Liver (tissue), 9 donors: ENCODE results near the gene FBF1. TPM values are rescaled to one million over a fixed set of nuclear protein-coding genes. Genes with fewer than 3 reads are reported as not detected.

Source experiments
- DNase-seq: peaks from one replicate; pipeline ENCODE4 v3.0.0-alpha.2; 2017; ENCODE audit warnings: low spot score
- H3K27ac ChIP-seq, 2 donors: one replicate each; pipeline ENCODE4 v1.7.0; 2013; ENCODE audit warnings: inconsistent platforms in 2 of 2, low read length in 2 of 2, control low read depth in 1 of 2, low read depth in 1 of 2, mild to moderate bottlenecking in 1 of 2
- H3K27me3 ChIP-seq, 4 donors: one replicate each; pipeline versions ENCODE4 v1.6.1 to v1.7.0; 2013; ENCODE audit warnings: low read length in 3 of 4, inconsistent platforms in 1 of 4, mild to moderate bottlenecking in 1 of 4, moderate library complexity in 1 of 4; ENCODE audit not compliant: control insufficient read depth in 4 of 4, insufficient read depth in 4 of 4
- H3K36me3 ChIP-seq, 4 donors: one replicate each; pipeline versions ENCODE4 v1.6.1 to v1.7.0; 2013; ENCODE audit warnings: low read length in 3 of 4, mild to moderate bottlenecking in 3 of 4, low read depth in 1 of 4, moderate library complexity in 1 of 4; ENCODE audit not compliant: control insufficient read depth in 4 of 4, insufficient read depth in 3 of 4
- H3K4me1 ChIP-seq, 4 donors: one replicate each; pipeline versions ENCODE4 v1.6.1 to v1.7.0; 2013; ENCODE audit warnings: low read length in 3 of 4, mild to moderate bottlenecking in 3 of 4, moderate library complexity in 1 of 4; ENCODE audit not compliant: control insufficient read depth in 4 of 4, insufficient read depth in 4 of 4
- H3K4me3 ChIP-seq, 3 donors: one replicate each; pipeline versions ENCODE4 v1.6.1 to v1.7.0; 2013; ENCODE audit warnings: low read length in 3 of 3, control low read depth in 1 of 3, low read depth in 1 of 3, mild to moderate bottlenecking in 1 of 3
- H3K9ac ChIP-seq, 2 donors: one replicate each; pipeline ENCODE4 v1.7.0; 2013; ENCODE audit warnings: low read length in 2 of 2, mild to moderate bottlenecking in 2 of 2, moderate library complexity in 2 of 2, control low read depth in 1 of 2, low read depth in 1 of 2
- H3K9me3 ChIP-seq, 4 donors: one replicate each; pipeline versions ENCODE4 v1.6.1 to v1.7.0; 2013; ENCODE audit warnings: low read length in 3 of 4; ENCODE audit not compliant: control insufficient read depth in 4 of 4
- ATF3 ChIP-seq: IDR thresholded peaks from 2 replicates; pipeline ENCODE4 v1.6.1; 2016; ENCODE audit warnings: antibody characterized with exemption
- EGR1 ChIP-seq, 2 donors: IDR thresholded peaks; 2 replicates each; pipeline ENCODE4 v1.6.1; 2016 to 2018; ENCODE audit warnings: antibody characterized with exemption in 2 of 2, low read depth in 2 of 2
- FOXA1 ChIP-seq: IDR thresholded peaks from 2 replicates; pipeline ENCODE4 v1.6.1; 2016; ENCODE audit warnings: antibody characterized with exemption
- GABPA ChIP-seq, 2 donors: IDR thresholded peaks in 1 of 2; conservative IDR thresholded peaks in 1 of 2; 2 replicates each; pipeline ENCODE4 v1.6.1; 2016; ENCODE audit warnings: antibody characterized with exemption in 2 of 2, mild to moderate bottlenecking in 1 of 2, moderate library complexity in 1 of 2
- HNF4A ChIP-seq, 2 donors: conservative IDR thresholded peaks; 2 replicates each; pipeline ENCODE4 v1.6.1; 2016; ENCODE audit warnings: antibody characterized with exemption in 2 of 2, mild to moderate bottlenecking in 2 of 2
- HNF4G ChIP-seq: IDR thresholded peaks from 2 replicates; pipeline ENCODE4 v1.6.1; 2016; ENCODE audit warnings: antibody characterized with exemption
- MAX ChIP-seq: IDR thresholded peaks from 2 replicates; pipeline ENCODE4 v1.6.1; 2016; ENCODE audit warnings: antibody characterized with exemption
- NR2F2 ChIP-seq: IDR thresholded peaks from 2 replicates; pipeline ENCODE4 v1.6.1; 2016; ENCODE audit warnings: antibody characterized with exemption
- RAD21 ChIP-seq, 2 donors: IDR thresholded peaks; 2 replicates each; pipeline ENCODE4 v1.6.1; 2016; ENCODE audit warnings: antibody characterized with exemption in 2 of 2, mild to moderate bottlenecking in 2 of 2
- REST ChIP-seq: IDR thresholded peaks from 2 replicates; pipeline ENCODE4 v1.6.1; 2016; ENCODE audit warnings: antibody characterized with exemption, mild to moderate bottlenecking
- RXRA ChIP-seq, 2 donors: IDR thresholded peaks; 2 replicates each; pipeline ENCODE4 v1.6.1; 2017 to 2018; ENCODE audit warnings: antibody characterized with exemption in 2 of 2, mild to moderate bottlenecking in 1 of 2
- SP1 ChIP-seq: IDR thresholded peaks from 2 replicates; pipeline ENCODE4 v1.6.1; 2018; ENCODE audit warnings: antibody characterized with exemption, mild to moderate bottlenecking
- YY1 ChIP-seq: IDR thresholded peaks from 2 replicates; pipeline ENCODE4 v1.6.1; 2016; ENCODE audit warnings: antibody characterized with exemption, mild to moderate bottlenecking
- WGBS: extraction: QIAGEN DNeasy Blood & Tissue Kit; methylation state at CpG from one replicate; pipeline ENCODE4 v1.1.7; 2013; 5-methylcytosine and 5-hydroxymethylcytosine counted together
- polyA plus RNA-seq, 2 donors: library from polyadenylated mRNA; stranded (reverse) in 1 of 2; unstranded in 1 of 2; fragments of 200-250 nt in 1 of 2; fragments of >200 nt in 1 of 2; fragmentation: Nextera tagmentation in 1 of 2; extraction: Ambion mirVana in 1 of 2; gene quantifications; one replicate each; pipeline versions ENCODE4 v1.2.1 to v1.2.3, GENCODE V29; 2013 to 2015
- total RNA-seq, 2 donors: library from RNA; depleted of rRNA; stranded (reverse); fragments of >200 nt; gene quantifications; one replicate each; pipeline ENCODE4 v1.2.3, GENCODE V29; 2014
- TF ChIP-seq, protein P1 (sequence below): IDR thresholded peaks from 2 replicates; pipeline ENCODE4 v1.6.1; 2016; ENCODE audit warnings: antibody characterized with exemption
- TF ChIP-seq, protein P2 (sequence below): fragments of 150-350 bp; IDR thresholded peaks from 2 replicates; pipeline ENCODE4 v1.5.1; 2017; ENCODE audit warnings: improper control_type of control experiment, low read depth, low read length; ENCODE audit not compliant: missing input control
- donor health status: healthy.
- donor health status: healthy.
- donor health status: healthy.
- donor health status: healthy.
- donor health status: healthy.

FBF1 gene
- total and polyA plus RNA-seq, 4 donors = 0.39 to 5.6 (median 1.7) TPM

DNA sequence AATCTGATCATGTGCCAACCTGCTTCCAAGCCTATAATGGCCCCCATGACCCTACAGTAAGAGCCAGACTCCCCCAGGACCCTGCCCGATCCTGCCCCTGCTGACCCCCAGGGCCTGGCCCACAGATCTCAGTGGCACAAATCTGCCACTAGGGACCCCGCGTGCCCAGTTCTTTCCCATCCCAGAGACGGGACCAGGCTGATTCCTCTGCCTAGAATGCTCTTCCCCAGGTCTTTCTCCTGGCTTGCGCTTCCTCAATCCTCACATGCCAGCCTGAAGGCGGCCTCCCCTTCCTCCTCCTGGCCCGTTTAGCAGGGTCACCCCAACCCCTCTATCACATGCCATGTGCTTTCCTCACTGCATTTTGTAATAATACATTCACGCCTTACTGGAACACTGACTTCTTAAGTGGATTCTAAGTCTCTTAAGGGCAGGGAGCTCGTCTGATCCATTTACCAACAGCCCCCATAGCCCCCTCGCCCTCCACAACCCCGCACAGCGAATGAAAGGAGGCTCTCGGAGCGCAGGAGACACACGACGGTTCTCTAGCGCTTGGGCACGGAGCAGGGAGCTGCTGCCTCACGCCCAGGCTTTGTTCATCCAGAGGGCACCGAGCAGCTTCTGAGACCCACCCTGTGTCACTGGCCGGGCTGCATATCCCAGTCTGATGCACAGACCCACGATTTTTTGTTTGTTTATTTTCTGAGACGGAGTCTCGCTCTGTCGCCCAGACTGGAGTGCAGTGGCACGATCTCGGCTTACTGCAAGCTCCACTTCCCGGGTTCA, 45.3 kb downstream of the FBF1 start:
- Histone ChIP-seq H3K27ac (peak overlapping the region in 1 of 2 donors; percentile 78), H3K27me3 (no peaks in the 10 kb centered on the region), H3K4me3 (peak overlapping the region in 2 of 3 donors; percentile 19 to 69), H3K4me1 (peaks cover 11 to 49% (median 35%) of the 10 kb centered on the region in 4 donors), H3K9me3 (no peaks in the 10 kb centered on the region), H3K9ac (no peak overlapping the region), H3K36me3 (peaks cover 0 to 15% (median 7%) of the 10 kb centered on the region in 4 donors)
- 59% methylated on average over 28 of the region's 28 CpGs for WGBS
- DNase-seq = no peak
- TF ChIP-seq REST (no peak), RXRA (IDR thresholded peaks at IDR 0.05) (no peak), ATF3 (no peak), HNF4G (no peak), SP1 (no peak), FOXA1 (no peak), EGR1 (IDR thresholded peaks at IDR 0.05; ENCODE audit: low read depth in 2 of 2) (no peak), YY1 (no peak), MAX (no peak), GABPA (IDR thresholded peaks at IDR 0.05 in 1 of 2, conservative IDR thresholded peaks at IDR 0.05 in 1 of 2) (no peak), NR2F2 (no peak), HNF4A (conservative IDR thresholded peaks at IDR 0.05) (no peak), RAD21 (IDR thresholded peaks at IDR 0.05) (no peak)
- TF ChIP-seq, protein P1, sequence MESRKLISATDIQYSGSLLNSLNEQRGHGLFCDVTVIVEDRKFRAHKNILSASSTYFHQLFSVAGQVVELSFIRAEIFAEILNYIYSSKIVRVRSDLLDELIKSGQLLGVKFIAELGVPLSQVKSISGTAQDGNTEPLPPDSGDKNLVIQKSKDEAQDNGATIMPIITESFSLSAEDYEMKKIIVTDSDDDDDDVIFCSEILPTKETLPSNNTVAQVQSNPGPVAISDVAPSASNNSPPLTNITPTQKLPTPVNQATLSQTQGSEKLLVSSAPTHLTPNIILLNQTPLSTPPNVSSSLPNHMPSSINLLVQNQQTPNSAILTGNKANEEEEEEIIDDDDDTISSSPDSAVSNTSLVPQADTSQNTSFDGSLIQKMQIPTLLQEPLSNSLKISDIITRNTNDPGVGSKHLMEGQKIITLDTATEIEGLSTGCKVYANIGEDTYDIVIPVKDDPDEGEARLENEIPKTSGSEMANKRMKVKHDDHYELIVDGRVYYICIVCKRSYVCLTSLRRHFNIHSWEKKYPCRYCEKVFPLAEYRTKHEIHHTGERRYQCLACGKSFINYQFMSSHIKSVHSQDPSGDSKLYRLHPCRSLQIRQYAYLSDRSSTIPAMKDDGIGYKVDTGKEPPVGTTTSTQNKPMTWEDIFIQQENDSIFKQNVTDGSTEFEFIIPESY = no peak
- TF ChIP-seq, protein P2, sequence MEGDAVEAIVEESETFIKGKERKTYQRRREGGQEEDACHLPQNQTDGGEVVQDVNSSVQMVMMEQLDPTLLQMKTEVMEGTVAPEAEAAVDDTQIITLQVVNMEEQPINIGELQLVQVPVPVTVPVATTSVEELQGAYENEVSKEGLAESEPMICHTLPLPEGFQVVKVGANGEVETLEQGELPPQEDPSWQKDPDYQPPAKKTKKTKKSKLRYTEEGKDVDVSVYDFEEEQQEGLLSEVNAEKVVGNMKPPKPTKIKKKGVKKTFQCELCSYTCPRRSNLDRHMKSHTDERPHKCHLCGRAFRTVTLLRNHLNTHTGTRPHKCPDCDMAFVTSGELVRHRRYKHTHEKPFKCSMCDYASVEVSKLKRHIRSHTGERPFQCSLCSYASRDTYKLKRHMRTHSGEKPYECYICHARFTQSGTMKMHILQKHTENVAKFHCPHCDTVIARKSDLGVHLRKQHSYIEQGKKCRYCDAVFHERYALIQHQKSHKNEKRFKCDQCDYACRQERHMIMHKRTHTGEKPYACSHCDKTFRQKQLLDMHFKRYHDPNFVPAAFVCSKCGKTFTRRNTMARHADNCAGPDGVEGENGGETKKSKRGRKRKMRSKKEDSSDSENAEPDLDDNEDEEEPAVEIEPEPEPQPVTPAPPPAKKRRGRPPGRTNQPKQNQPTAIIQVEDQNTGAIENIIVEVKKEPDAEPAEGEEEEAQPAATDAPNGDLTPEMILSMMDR = no peak
